Liver (tissue), 3 donors: ENCODE data around the gene CHM.

Experiments used
- ATF3 ChIP-seq: IDR thresholded peaks from 2 replicates; pipeline ENCODE4 v1.6.1; 2016; ENCODE audit warnings: antibody characterized with exemption
- CTCF ChIP-seq: fragments of 150-350 bp; IDR thresholded peaks from 2 replicates; pipeline ENCODE4 v1.5.1; 2017; ENCODE audit warnings: improper control_type of control experiment, low read depth, low read length; ENCODE audit not compliant: missing input control
- FOXA1 ChIP-seq: IDR thresholded peaks from 2 replicates; pipeline ENCODE4 v1.6.1; 2016; ENCODE audit warnings: antibody characterized with exemption
- FOXA2 ChIP-seq: IDR thresholded peaks from 2 replicates; pipeline ENCODE4 v1.6.1; 2016; ENCODE audit warnings: antibody characterized with exemption
- GABPA ChIP-seq, 2 donors: IDR thresholded peaks in 1 of 2; conservative IDR thresholded peaks in 1 of 2; 2 replicates each; pipeline ENCODE4 v1.6.1; 2016; ENCODE audit warnings: antibody characterized with exemption in 2 of 2, mild to moderate bottlenecking in 1 of 2, moderate library complexity in 1 of 2
- JUND ChIP-seq, 2 donors: IDR thresholded peaks; 2 replicates each; pipeline ENCODE4 v1.6.1; 2016; ENCODE audit warnings: antibody characterized with exemption in 2 of 2
- MAX ChIP-seq: IDR thresholded peaks from 2 replicates; pipeline ENCODE4 v1.6.1; 2016; ENCODE audit warnings: antibody characterized with exemption
- RAD21 ChIP-seq, 2 donors: IDR thresholded peaks; 2 replicates each; pipeline ENCODE4 v1.6.1; 2016; ENCODE audit warnings: antibody characterized with exemption in 2 of 2, mild to moderate bottlenecking in 2 of 2
- TAF1 ChIP-seq: conservative IDR thresholded peaks from 2 replicates; pipeline ENCODE4 v1.6.1; 2016; ENCODE audit warnings: antibody characterized with exemption, mild to moderate bottlenecking
- YY1 ChIP-seq: IDR thresholded peaks from 2 replicates; pipeline ENCODE4 v1.6.1; 2016; ENCODE audit warnings: antibody characterized with exemption, mild to moderate bottlenecking
- ZBTB33 ChIP-seq: IDR thresholded peaks from 2 replicates; pipeline ENCODE4 v1.6.1; 2016; ENCODE audit warnings: antibody characterized with exemption
- TF ChIP-seq, protein P1 (sequence below): IDR thresholded peaks from 2 replicates; pipeline ENCODE4 v1.6.1; 2016; ENCODE audit warnings: antibody characterized with exemption, mild to moderate bottlenecking
- donor health status: healthy.
- donor health status: healthy.

DNA sequence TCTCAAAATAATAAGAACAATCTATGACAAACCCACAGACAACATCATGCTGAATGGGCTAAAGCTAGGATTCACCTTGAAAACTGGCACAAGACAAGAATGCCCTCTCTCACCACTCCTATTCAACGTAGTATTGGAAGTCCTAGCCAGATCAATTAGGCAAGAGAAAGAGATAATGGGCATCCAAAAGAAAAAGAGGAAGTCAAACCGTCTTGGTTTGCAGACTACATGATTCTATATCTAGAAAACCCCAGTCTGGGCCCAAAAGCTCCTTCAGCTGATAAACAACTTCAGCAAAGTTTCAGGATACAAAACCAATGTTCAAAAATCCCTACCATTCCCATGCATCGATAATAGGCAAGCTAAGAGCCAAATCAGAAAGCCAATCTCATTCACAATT is 59.0 kb downstream of the CHM start:
- TF ChIP-seq CTCF (no peak), YY1 (no peak), TAF1 (no peak), GABPA (IDR thresholded peaks at IDR 0.05 in 1 of 2, conservative IDR thresholded peaks at IDR 0.05 in 1 of 2) (no peak), ZBTB33 (no peak), MAX (no peak), FOXA2 (no peak), ATF3 (no peak), JUND (IDR thresholded peaks at IDR 0.05) (no peak), RAD21 (IDR thresholded peaks at IDR 0.05) (no peak), FOXA1 (no peak)
- TF ChIP-seq, protein P1, sequence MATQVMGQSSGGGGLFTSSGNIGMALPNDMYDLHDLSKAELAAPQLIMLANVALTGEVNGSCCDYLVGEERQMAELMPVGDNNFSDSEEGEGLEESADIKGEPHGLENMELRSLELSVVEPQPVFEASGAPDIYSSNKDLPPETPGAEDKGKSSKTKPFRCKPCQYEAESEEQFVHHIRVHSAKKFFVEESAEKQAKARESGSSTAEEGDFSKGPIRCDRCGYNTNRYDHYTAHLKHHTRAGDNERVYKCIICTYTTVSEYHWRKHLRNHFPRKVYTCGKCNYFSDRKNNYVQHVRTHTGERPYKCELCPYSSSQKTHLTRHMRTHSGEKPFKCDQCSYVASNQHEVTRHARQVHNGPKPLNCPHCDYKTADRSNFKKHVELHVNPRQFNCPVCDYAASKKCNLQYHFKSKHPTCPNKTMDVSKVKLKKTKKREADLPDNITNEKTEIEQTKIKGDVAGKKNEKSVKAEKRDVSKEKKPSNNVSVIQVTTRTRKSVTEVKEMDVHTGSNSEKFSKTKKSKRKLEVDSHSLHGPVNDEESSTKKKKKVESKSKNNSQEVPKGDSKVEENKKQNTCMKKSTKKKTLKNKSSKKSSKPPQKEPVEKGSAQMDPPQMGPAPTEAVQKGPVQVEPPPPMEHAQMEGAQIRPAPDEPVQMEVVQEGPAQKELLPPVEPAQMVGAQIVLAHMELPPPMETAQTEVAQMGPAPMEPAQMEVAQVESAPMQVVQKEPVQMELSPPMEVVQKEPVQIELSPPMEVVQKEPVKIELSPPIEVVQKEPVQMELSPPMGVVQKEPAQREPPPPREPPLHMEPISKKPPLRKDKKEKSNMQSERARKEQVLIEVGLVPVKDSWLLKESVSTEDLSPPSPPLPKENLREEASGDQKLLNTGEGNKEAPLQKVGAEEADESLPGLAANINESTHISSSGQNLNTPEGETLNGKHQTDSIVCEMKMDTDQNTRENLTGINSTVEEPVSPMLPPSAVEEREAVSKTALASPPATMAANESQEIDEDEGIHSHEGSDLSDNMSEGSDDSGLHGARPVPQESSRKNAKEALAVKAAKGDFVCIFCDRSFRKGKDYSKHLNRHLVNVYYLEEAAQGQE = no peak
